GM13977 (cell line): Measurements from ENCODE around the gene ATF7.

ENCODE experiments used
- DNase-seq: peaks from one replicate; pipeline ENCODE4 v3.0.0; 2012; ENCODE audit warnings: low spot score
- in situ Hi-C: fragments of 300-500 bp; cut with MboI; formaldehyde crosslinking; loops from one replicate; pipeline ENCODE4 v1.12.0; 2022; ENCODE audit warnings: low sequenced_read_pairs, low pct_unique_long_range_greater_than_20kb, mixed read lengths, inconsistent platforms; ENCODE audit not compliant: unreplicated experiment
- TF ChIP-seq, protein P1 (sequence below): IDR thresholded peaks from 2 replicates; pipeline ENCODE4 v1.5.1; 2012; ENCODE audit warnings: mild to moderate bottlenecking, control low read depth; ENCODE audit not compliant: insufficient read depth; ENCODE audit errors: extremely low read depth, missing control alignments

ATF7 gene

DNA sequence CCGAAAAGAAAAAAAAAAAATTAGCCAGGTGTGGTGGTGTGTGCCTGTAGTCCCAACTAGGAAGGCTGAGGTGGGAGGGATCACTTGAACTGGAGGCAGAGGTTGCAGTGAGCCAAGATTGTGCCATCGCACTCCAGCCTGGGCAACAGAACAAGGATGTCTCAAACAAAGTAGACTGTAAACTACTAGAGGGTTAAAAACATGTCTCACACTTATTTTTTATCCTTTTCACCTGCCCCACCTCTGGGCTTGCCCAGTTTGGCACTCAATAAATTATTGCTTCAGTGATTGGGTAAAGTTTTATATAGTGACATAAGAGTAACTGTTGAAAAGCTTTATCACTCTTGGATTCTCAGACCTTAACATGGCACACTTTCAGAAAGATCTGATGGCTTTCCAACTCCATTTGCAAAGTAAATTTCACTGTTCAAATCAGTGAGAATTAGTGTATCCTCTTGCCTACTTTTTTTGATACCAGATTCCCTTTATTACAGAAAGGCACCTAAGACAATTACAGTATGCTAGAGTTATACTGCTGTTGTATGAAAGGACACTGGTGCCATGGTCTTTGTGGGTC, 62.6 kb downstream of the ATF7 start:
- no peak for DNase-seq
- TF ChIP-seq, protein P1, sequence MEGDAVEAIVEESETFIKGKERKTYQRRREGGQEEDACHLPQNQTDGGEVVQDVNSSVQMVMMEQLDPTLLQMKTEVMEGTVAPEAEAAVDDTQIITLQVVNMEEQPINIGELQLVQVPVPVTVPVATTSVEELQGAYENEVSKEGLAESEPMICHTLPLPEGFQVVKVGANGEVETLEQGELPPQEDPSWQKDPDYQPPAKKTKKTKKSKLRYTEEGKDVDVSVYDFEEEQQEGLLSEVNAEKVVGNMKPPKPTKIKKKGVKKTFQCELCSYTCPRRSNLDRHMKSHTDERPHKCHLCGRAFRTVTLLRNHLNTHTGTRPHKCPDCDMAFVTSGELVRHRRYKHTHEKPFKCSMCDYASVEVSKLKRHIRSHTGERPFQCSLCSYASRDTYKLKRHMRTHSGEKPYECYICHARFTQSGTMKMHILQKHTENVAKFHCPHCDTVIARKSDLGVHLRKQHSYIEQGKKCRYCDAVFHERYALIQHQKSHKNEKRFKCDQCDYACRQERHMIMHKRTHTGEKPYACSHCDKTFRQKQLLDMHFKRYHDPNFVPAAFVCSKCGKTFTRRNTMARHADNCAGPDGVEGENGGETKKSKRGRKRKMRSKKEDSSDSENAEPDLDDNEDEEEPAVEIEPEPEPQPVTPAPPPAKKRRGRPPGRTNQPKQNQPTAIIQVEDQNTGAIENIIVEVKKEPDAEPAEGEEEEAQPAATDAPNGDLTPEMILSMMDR = no peak
- in situ Hi-C loops = no loop called here

DNA sequence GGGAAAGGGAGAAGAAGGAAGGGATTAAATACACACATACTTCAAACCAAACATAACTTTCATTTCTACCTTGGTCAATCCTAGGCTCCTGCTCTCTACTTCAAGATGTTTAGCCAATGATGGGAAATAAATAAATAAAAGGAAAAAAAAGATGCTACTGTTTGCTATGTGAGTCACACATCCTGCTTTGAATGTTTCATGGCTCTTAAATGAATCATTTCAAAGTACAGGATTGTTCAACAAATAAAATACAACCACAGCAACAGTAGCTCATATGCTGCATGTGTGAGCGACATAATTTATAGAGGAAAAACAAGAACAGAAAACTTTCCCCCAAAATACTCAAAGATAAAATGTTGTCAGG, 64.6 kb downstream of the ATF7 start:
- TF ChIP-seq, protein P1 = no peak
- in situ Hi-C loops = no loop called here
- no peak for DNase-seq

- TF ChIP-seq, protein P1 = no peak
- DNase-seq = no peak
- in situ Hi-C loops = no loop called here
Observed at GRCh38 chr12:53560912-53561589, 65.1 kb downstream of the ATF7 start.

- TF ChIP-seq, protein P1 = no peak
- in situ Hi-C loops = no loop called here
- no peak for DNase-seq
Observed at GRCh38 chr12:53560351-53560750, 65.8 kb downstream of the ATF7 start.

- TF ChIP-seq, protein P1 = no peak
- no peak for DNase-seq
- in situ Hi-C loops = no loop called here
Observed at GRCh38 chr12:53558631-53559030, 67.6 kb downstream of the ATF7 start.

DNA sequence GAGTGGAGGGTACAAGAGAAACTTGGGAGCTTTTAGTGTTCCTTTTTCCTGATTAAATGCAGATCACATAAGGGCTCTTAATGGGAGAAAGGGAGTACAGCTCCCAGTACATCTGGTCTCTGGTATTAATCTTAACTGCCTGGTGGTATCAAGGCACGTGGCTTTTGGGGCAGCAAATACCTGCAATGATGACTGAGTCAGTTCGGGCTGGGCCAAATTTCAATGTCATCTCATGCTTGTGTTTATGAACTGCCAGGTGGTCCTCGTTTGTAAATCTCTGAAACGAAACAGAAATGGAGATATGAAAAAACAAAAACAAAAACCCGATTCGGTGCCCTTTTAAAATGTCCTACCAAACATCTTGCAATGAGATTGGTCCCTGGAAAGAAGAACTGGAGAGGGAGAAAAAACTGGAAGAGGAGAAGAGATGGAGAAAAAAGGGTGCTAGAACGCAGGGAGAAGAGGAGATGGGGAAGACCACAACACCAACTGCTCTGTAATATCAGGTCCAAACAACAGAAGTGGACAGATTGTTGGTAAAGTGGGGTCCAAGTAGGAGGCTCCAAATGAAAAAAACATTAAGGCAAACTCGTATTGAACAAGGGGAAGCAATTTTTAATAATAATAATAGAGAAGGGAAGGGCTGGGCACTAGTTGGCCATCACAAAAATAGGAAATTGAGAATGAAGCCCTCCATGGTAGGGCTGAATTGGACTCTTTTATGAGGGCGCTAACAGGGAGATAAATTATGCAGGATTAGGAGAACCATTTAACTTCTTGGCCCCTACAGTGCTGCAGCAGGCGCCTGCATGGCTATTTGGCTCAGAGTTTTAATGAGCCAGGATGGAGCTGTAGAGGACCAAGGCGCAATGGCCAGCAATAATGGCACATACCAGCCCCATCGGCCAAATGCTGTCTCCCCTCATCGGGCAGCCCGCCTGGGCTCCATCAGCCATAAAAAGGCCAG, 73.5 kb downstream of the ATF7 start:
- no peak for DNase-seq
- in situ Hi-C loops = no loop called here
- TF ChIP-seq, protein P1 = no peak
